Ovary (tissue), 3 donors: ENCODE measurements around the gene RMND5A.
"Not testable (repeated sequence)": the region's sequence is repeated elsewhere in the genome, so short reads cannot be mapped to it uniquely, and the experiment has no call there.

Source experiments
- CTCF ChIP-seq, 3 donors: fragments of 450-650 bp in 2 of 3; fragments of 200-600 bp in 1 of 3; IDR thresholded peaks; one replicate each; pipeline versions ENCODE4 v1.5.1 to v1.8.0; 2016 to 2022; ENCODE audit warnings: antibody characterized with exemption in 3 of 3, mild to moderate bottlenecking in 1 of 3
- EP300 ChIP-seq: sonication (generic); formaldehyde crosslinking; IDR thresholded peaks from one replicate; pipeline ENCODE4 v1.6.1; 2017; ENCODE audit warnings: antibody characterized with exemption
- POLR2A ChIP-seq: fragments of 450-650 bp; IDR thresholded peaks from one replicate; pipeline ENCODE4 v1.6.1; 2017; ENCODE audit warnings: antibody characterized with exemption, mild to moderate bottlenecking, moderate library complexity
- donor health status: DM: no; HTN: no; CAD: no.

DNA sequence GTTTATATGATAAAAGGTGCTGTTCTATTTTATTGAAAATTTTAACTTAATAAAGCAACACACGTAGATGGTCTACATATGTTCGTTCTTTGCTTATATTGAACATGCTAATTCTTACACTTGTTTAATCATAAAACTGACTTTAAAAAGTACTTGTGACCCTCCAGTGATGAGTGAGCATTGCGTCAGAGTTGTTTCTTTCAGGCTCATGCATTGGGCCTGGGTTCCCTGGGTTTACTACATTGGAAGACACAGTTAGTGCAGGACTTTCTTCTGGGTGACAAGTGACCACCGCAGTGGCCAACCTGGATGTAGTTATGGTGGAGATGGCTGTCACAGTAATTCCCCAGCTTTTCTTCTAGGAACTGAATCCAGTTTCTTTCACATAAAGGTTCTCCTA, 13.4 kb downstream of the RMND5A start:
- TF ChIP-seq POLR2A; CTCF (IDR thresholded peaks at IDR 0.05); EP300: not testable (repeated sequence)
